SK-N-SH (cell line): ENCODE results near the gene DDI1. TPM values are rescaled to one million over a fixed set of nuclear protein-coding genes. Genes with fewer than 3 reads are reported as not detected.

Experiments
- CTCF ChIA-PET: fragments of 300-600, 350-600 bp; formaldehyde crosslinking; extraction: SDS; loops from one replicate; lab custom pipeline; 2021; lab: Yijun Ruan, JAX
- POLR2A ChIA-PET: fragments of 350-600 bp; sonication (Branson Sonifier 250); formaldehyde crosslinking; extraction: SDS; loops from one replicate; lab custom pipeline; 2020; ENCODE audit warnings: antibody characterized with exemption, inconsistent platforms; lab: Yijun Ruan, JAX
- DNase-seq: peaks from one replicate; pipeline ENCODE4 v3.0.0; 2012
- H2AFZ ChIP-seq: fragments of 200-600 bp; sonication (generic); 2 replicates; pipeline ENCODE4 v1.8.1; 2016; ENCODE audit warnings: antibody characterized with exemption, mild to moderate bottlenecking, low read depth
- H3F3A ChIP-seq: fragments of 200-600 bp; sonication (generic); replicated peaks from 2 replicates; pipeline ENCODE3; 2016; ENCODE audit warnings: antibody characterized with exemption, mild to moderate bottlenecking; ENCODE audit not compliant: insufficient read depth
- H3K27ac ChIP-seq, 2 experiments: fragments of 200-500 bp in 1 of 2; fragments of 200-600 bp in 1 of 2; sonication (Bioruptor generic) in 1 of 2; sonication (generic), shearing (Covaris generic) in 1 of 2; 2 replicates each; pipeline versions ENCODE4 v1.5.1 to v1.6.1; 2014 to 2016; ENCODE audit warnings: low read depth in 2 of 2, inconsistent platforms in 1 of 2, low read length in 1 of 2, mild to moderate bottlenecking in 1 of 2, mixed read lengths in 1 of 2
- H3K27me3 ChIP-seq: fragments of 200-600 bp; sonication (generic), shearing (Covaris generic); 2 replicates; pipeline ENCODE4 v1.6.1; 2016; ENCODE audit warnings: mixed run types; ENCODE audit not compliant: insufficient read depth
- H3K36me3 ChIP-seq, 2 experiments: fragments of 200-500 bp in 1 of 2; fragments of 200-600 bp in 1 of 2; sonication (Bioruptor generic) in 1 of 2; sonication (generic) in 1 of 2; replicated peaks in 1 of 2; 2 replicates each; pipeline versions ENCODE3 to v1.5.1; 2014 to 2016; ENCODE audit warnings: low read length in 1 of 2, mild to moderate bottlenecking in 1 of 2; ENCODE audit not compliant: insufficient read depth in 2 of 2, control insufficient read depth in 1 of 2
- H3K4me1 ChIP-seq, 2 experiments: fragments of 200-500 bp in 1 of 2; fragments of 200-600 bp in 1 of 2; sonication (Bioruptor generic) in 1 of 2; sonication (generic), shearing (Covaris generic) in 1 of 2; 2 replicates each; pipeline versions ENCODE4 v1.5.1 to v1.6.1; 2014 to 2016; ENCODE audit warnings: low read depth in 1 of 2, low read length in 1 of 2, mixed run types in 1 of 2; ENCODE audit not compliant: insufficient read depth in 2 of 2, control insufficient read depth in 1 of 2
- H3K4me2 ChIP-seq: fragments of 200-600 bp; sonication (generic), shearing (Covaris generic); 2 replicates; pipeline ENCODE4 v1.6.1; 2017; ENCODE audit warnings: mixed run types
- H3K4me3 ChIP-seq, 2 experiments: fragments of 200-500 bp in 1 of 2; fragments of 200-600 bp in 1 of 2; sonication (Bioruptor generic) in 1 of 2; sonication (generic), shearing (Covaris generic) in 1 of 2; 2 replicates each; pipeline versions ENCODE4 v1.5.1 to v1.8.1; 2014 to 2016; ENCODE audit warnings: low read depth in 2 of 2, inconsistent platforms in 1 of 2, low read length in 1 of 2, mild to moderate bottlenecking in 1 of 2, mixed read lengths in 1 of 2, moderate library complexity in 1 of 2
- H3K79me2 ChIP-seq: fragments of 200-600 bp; sonication (generic); 2 replicates; pipeline ENCODE4 v1.8.1; 2017; ENCODE audit warnings: mild to moderate bottlenecking; ENCODE audit not compliant: insufficient read depth
- H3K9ac ChIP-seq: fragments of 200-600 bp; sonication (generic); 2 replicates; pipeline ENCODE4 v1.6.1; 2017; ENCODE audit warnings: mixed run types
- H3K9me2 ChIP-seq: fragments of 200-600 bp; sonication (generic); 2 replicates; pipeline ENCODE4 v1.6.1; 2017; ENCODE audit warnings: mixed run types
- H3K9me3 ChIP-seq: fragments of 200-600 bp; sonication (generic); 2 replicates; pipeline ENCODE4 v1.6.1; 2017; ENCODE audit warnings: mixed run types, mild to moderate bottlenecking, moderate library complexity
- H4K20me1 ChIP-seq: fragments of 200-600 bp; sonication (generic); 2 replicates; pipeline ENCODE4 v1.6.1; 2017; ENCODE audit warnings: mild to moderate bottlenecking, mixed run types; ENCODE audit not compliant: insufficient read depth
- CHD2 ChIP-seq: fragments of 150-350 bp; IDR thresholded peaks from 2 replicates; pipeline ENCODE4 v1.6.1; 2018; ENCODE audit warnings: low read length; ENCODE audit not compliant: partially characterized antibody
- EP300 ChIP-seq, 2 experiments: IDR thresholded peaks; 2 replicates each; pipeline versions ENCODE4 v1.4.0 to v1.6.1; 2012; ENCODE audit warnings: borderline replicate concordance in 1 of 2, low read depth in 1 of 2, low read length in 1 of 2
- FOXM1 ChIP-seq: IDR thresholded peaks from 2 replicates; pipeline ENCODE4 v1.4.0; 2012; ENCODE audit warnings: low read depth, mild to moderate bottlenecking
- GATA2 ChIP-seq: sonication (generic); formaldehyde crosslinking; IDR thresholded peaks from 2 replicates; pipeline ENCODE4 v1.5.0; 2020; ENCODE audit warnings: mild to moderate bottlenecking, missing genetic modification reagents
- JUND ChIP-seq: IDR thresholded peaks from 2 replicates; pipeline ENCODE4 v1.4.0; 2012
- MEF2A ChIP-seq: IDR thresholded peaks from 2 replicates; pipeline ENCODE4 v1.4.0; 2012; ENCODE audit warnings: low read depth, borderline replicate concordance
- POLR2AphosphoS5 ChIP-seq: IDR thresholded peaks from 2 replicates; pipeline ENCODE4 v1.6.1; 2012; ENCODE audit warnings: low read depth, low read length
- RAD21 ChIP-seq: IDR thresholded peaks from 2 replicates; pipeline ENCODE4 v1.6.1; 2012; ENCODE audit warnings: mild to moderate bottlenecking, low read length
- RCOR1 ChIP-seq: fragments of 150-350 bp; IDR thresholded peaks from 2 replicates; pipeline ENCODE4 v1.6.1; 2017; ENCODE audit warnings: antibody characterized with exemption, low read length
- RXRA ChIP-seq: IDR thresholded peaks from 2 replicates; pipeline ENCODE4 v1.4.0; 2012; ENCODE audit warnings: low read depth, mild to moderate bottlenecking, borderline replicate concordance
- SIN3A ChIP-seq: IDR thresholded peaks from 2 replicates; pipeline ENCODE4 v1.6.1; 2012; ENCODE audit warnings: low read depth, mild to moderate bottlenecking, low read length, moderate library complexity, borderline replicate concordance
- TAF1 ChIP-seq: IDR thresholded peaks from 2 replicates; pipeline ENCODE4 v1.6.1; 2012; ENCODE audit warnings: low read depth, mild to moderate bottlenecking, low read length, moderate library complexity, borderline replicate concordance
- WGBS: methylation state at CpG from one replicate; pipeline ENCODE4 v1.1.6; 2017; ENCODE audit warnings: low lambda C conversion rate; 5-methylcytosine and 5-hydroxymethylcytosine counted together
- polyA plus RNA-seq, 3 experiments: library from polyadenylated mRNA; depleted of rRNA; stranded (reverse); fragments of >200 nt; gene quantifications; 2 replicates each; pipeline ENCODE4 v1.2.3, GENCODE V29; 2012
- TF ChIP-seq, protein P1 (sequence below): fragments of 150-350 bp; IDR thresholded peaks from 2 replicates; pipeline ENCODE4 v1.6.1; 2016; ENCODE audit warnings: mild to moderate bottlenecking, low read depth, low read length
- TF ChIP-seq, protein P2 (sequence below): fragments of 200-600 bp; sonication (generic); IDR thresholded peaks from 2 replicates; pipeline ENCODE4 v1.6.1; 2017; ENCODE audit warnings: antibody characterized with exemption, mild to moderate bottlenecking, moderate library complexity
- TF ChIP-seq, protein P3 (sequence below): IDR thresholded peaks from 2 replicates; pipeline ENCODE4 v1.4.0; 2012; ENCODE audit warnings: low read depth

Gene DDI1
- polyA plus RNA-seq, 1 of the 3 experiments (the other 2 are of a cell fraction), result not detected

DNA sequence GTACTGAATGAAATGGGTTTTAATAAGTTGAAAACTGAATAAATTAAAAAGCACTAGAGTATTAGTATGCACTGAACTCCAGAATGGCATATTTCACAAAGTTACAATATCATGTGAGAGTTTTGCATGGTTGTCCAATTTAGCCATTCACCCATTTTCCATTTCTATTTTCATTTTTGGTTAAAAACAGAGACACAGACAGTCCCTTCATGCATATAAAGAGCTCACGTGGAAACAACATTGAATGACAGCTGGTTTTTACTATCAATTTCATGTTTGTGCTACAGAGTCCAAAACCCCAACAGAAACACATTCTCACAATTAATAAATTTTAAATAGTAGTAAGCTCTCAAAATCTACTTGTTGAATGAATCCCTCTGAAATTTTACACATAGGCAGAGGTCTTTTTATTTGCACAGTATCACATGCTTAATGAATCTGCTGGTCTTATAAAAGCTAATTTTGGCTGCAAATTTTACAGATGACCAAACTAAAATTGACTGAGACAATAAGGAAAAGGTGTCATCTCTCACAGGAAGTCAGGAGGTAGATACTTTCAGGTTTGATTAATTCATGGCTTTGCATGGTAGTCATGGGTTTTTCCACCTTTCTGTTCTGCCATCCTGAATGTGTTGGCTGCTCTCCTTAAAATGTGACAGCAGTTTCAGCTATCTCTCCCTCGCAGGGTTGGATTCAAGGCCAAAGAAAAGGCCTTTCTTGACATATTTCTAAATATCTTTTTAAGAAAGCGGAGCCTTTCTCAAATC, 20.6 kb upstream of the DDI1 start:
- Histone ChIP-seq H3K27ac (no peak overlapping the region), H2AFZ (no peak overlapping the region), H3K4me3 (no peak overlapping the region), H3K9me2 (no peaks in the 10 kb centered on the region), H3K9me3 (no peaks in the 10 kb centered on the region), H3K4me2 (no peak overlapping the region), H3K36me3 (no peaks in the 10 kb centered on the region), H3K9ac (no peak overlapping the region), H3K4me1 (no peaks in the 10 kb centered on the region), H3K27me3 (no peaks in the 10 kb centered on the region), H4K20me1 (no peaks in the 10 kb centered on the region), H3F3A (no peaks in the 10 kb centered on the region)
- 92% methylated on average over 3 of the region's 3 CpGs for WGBS
- POLR2A ChIA-PET, result no interaction called here
- DNase-seq, result no peak
- CTCF ChIA-PET, result interaction anchor here (0.6 to 1.1 kb wide), 3 partner anchors 9 to 1358 kb away, joined by 3 to 5 read pairs (median 4); no protein-coding TSS in a partner anchor
- TF ChIP-seq SIN3A (no peak), MEF2A (no peak), RXRA (no peak), GATA2 (CRISPR knock-in tag) (no peak), RCOR1 (no peak), CHD2 (no peak), FOXM1 (no peak), JUND (no peak), POLR2AphosphoS5 (no peak), EP300 (IDR thresholded peaks at IDR 0.05; ENCODE audit: borderline replicate concordance in 1 of 2, low read depth in 1 of 2, low read length in 1 of 2) (no peak), RAD21 (no peak), TAF1 (no peak)
- TF ChIP-seq, protein P1, sequence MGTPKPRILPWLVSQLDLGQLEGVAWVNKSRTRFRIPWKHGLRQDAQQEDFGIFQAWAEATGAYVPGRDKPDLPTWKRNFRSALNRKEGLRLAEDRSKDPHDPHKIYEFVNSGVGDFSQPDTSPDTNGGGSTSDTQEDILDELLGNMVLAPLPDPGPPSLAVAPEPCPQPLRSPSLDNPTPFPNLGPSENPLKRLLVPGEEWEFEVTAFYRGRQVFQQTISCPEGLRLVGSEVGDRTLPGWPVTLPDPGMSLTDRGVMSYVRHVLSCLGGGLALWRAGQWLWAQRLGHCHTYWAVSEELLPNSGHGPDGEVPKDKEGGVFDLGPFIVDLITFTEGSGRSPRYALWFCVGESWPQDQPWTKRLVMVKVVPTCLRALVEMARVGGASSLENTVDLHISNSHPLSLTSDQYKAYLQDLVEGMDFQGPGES, result no peak
- TF ChIP-seq, protein P2, sequence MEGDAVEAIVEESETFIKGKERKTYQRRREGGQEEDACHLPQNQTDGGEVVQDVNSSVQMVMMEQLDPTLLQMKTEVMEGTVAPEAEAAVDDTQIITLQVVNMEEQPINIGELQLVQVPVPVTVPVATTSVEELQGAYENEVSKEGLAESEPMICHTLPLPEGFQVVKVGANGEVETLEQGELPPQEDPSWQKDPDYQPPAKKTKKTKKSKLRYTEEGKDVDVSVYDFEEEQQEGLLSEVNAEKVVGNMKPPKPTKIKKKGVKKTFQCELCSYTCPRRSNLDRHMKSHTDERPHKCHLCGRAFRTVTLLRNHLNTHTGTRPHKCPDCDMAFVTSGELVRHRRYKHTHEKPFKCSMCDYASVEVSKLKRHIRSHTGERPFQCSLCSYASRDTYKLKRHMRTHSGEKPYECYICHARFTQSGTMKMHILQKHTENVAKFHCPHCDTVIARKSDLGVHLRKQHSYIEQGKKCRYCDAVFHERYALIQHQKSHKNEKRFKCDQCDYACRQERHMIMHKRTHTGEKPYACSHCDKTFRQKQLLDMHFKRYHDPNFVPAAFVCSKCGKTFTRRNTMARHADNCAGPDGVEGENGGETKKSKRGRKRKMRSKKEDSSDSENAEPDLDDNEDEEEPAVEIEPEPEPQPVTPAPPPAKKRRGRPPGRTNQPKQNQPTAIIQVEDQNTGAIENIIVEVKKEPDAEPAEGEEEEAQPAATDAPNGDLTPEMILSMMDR, result no peak
- TF ChIP-seq, protein P3, sequence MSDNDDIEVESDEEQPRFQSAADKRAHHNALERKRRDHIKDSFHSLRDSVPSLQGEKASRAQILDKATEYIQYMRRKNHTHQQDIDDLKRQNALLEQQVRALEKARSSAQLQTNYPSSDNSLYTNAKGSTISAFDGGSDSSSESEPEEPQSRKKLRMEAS, result no peak
- TF ChIP-seq, all 33 proteins: peak for 0
- no peaks in the 10 kb centered on the region for H3K79me2 ChIP-seq
